GM21576 (cell line): ENCODE data around the gene PRKAG2.

Source experiments
- ATAC-seq: cut with Tn5 transposase; IDR thresholded peaks from one replicate; pipeline ENCODE4 v1.9.1; 2021; ENCODE audit warnings: mild to moderate bottlenecking, moderate library complexity; ENCODE audit not compliant: unreplicated experiment

The PRKAG2 gene

DNA sequence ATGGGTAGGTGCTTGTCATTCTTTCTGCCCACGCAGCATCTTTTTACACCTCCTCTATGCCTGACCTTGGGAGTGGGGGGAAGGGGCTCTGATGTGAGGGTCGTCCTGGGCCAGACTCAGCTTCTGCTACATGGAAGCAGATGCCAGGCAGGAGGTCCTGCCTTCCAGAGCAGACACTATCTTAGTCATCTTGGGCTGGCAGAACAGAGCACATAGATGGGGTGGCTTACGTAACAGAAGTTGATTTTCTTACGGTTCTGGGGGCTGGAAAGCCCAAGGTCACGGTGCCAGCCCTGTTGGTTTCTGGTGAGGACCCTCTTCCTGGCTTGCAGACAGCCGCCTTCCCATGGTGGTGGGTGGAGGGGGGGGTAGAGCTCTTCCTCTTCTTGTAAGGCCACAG is 159.0 kb downstream of the PRKAG2 start:
- ATAC-seq: no peak

- no peak for ATAC-seq
Measured at GRCh38 chr7:151717415-151717814, 159.5 kb downstream of the PRKAG2 start.

GRCh38 chr7:151716323-151716722 is 160.6 kb downstream of the PRKAG2 start:
- ATAC-seq: no peak

- no peak for ATAC-seq
Measured at GRCh38 chr7:151715666-151716315, 161.1 kb downstream of the PRKAG2 start.

DNA sequence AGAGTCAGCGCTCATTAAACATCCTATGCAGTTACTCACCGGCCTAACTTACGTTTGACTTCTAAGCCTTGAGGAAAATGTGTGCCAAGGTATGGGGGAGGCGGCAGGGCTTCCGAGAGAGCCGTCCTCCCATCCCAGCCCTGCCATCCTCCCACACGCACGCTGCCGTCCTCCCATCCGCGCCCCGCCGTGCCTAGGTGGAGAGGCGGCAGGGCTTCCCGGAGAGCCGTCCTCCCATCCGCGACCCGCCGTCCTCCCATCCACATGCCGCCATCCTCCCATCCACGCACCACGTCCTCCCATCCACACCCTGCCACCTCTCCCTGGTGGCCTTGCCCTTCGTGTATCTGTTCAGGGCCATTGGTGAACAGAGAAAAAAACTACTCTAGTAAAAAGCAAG is 162.7 kb downstream of the PRKAG2 start:
- ATAC-seq: no peak

DNA sequence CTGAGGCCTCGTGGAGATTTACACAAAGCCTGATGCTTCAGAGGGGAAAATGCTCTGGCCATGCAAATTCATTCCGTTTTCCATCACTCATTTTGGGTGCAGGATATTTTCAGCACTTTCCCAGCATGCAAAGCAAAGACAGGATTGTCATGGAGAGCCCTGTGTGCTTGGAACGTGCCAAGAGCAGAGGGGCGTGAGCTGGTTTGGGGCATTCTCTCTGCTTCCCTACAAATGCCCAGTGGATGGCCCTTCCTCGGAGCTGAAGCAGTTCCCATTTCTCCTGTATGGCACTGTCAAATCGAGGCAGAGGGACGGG is 164.1 kb downstream of the PRKAG2 start:
- ATAC-seq: no peak

- no peak for ATAC-seq
Measured at GRCh38 chr7:151711906-151712809, 164.8 kb downstream of the PRKAG2 start.

DNA sequence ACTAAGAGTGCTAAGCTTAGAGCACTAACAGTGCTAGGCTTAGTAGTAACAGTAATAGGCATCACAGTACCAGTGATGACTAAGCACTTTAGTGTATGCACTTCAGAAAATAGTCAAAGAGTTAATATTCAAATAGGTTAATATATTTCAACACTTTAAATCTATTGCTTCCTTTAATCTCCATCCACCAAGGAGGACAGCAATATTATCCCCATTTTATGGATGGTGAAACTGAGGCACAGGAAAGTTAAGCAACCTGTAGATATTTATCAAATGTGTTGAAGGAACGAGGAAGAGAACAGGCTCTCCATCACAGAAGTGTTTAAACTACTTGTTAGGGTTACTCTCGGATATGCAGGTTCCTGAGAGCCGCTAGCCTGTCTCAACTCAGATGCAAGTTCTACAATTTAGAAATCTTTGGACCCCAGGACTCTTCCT is 165.5 kb downstream of the PRKAG2 start:
- no peak for ATAC-seq

- no peak for ATAC-seq
Measured at GRCh38 chr7:151710646-151711434, 166.1 kb downstream of the PRKAG2 start.

DNA sequence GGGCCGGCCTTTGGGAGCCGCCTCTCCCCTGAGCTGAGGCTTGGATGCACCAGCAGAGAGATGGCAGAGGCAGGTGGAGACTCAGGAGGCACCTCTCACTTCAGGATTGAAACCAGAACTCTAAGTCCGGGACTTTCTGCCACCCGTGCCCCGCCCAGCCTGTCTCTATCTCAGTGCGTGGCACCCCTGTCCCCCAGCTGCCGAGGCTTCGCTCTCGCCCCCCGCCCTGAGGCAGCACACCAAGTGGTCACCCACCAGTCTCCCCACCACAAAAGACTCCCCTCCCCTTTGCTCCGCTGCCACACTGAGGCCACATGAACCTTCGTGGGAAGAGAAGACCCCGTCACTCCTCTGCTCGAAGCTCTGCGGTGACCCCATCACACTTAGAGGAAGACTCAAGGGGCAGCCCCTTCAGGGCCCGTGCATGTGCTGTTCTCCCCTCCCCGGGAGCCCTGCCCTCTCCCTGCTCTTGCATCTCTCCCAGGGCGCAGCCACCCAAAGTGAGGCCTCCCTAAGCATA is 166.7 kb downstream of the PRKAG2 start:
- ATAC-seq: no peak

DNA sequence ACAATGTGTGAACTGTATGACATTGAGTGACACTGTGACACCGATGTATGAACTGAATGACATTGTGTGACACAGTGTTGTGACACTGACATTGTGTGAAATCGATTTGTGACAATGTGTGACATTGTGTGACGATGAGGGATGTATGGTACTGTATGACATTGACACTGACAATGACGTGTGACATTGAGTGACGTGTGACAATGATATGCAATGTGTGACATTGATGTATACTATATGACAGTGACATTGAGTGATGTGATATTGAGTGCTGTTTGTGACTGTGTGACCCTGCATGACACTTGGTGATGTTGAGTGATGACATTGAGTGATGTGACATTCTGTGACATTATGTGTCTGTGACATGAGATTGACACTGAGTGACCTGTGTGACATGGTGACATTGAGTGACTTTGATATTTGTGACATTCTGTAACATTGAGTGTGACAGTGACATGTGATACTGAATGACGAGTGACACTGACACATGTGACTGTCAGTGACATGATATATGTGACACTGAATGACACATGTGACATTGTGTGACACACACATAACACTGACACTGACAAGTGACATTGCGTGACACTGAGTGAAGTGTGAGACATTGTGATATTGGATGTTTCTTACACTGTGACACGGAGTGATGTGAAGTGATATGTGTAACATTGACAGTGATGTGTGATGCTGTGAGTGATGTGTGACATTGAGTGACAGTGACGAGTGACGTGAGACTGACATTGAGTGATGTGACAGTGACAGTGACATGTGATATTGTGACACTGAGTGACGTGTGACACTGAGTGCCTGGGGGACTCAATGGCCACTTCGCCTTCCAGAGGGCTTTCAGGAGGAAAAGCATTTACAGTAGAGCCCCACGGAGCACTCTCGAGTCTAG is 167.5 kb downstream of the PRKAG2 start:
- no peak for ATAC-seq

GRCh38 chr7:151708610-151709009 is 168.3 kb downstream of the PRKAG2 start:
- no peak for ATAC-seq

- ATAC-seq: no peak
Measured at GRCh38 chr7:151707757-151708156, 169.2 kb downstream of the PRKAG2 start.

DNA sequence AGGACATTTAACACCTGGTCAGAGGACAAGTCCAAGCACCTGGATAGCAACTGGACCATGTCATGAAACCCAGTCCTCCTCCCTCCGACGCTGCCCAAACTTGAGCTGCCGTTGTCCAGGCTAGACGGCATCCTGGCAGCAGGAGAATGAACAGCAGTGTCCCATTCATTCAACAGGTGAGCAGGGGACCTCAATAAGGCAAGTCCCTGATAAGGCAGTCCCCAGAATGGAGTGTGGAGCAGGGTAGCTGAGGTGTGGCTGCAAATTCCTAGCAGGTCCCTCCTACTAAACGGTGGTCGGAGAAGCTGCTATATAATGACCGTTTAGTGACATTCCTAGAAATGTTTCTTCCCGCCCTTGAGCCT is 169.8 kb downstream of the PRKAG2 start:
- no peak for ATAC-seq

- ATAC-seq: no peak
Measured at GRCh38 chr7:151706277-151707104, 170.4 kb downstream of the PRKAG2 start.

DNA sequence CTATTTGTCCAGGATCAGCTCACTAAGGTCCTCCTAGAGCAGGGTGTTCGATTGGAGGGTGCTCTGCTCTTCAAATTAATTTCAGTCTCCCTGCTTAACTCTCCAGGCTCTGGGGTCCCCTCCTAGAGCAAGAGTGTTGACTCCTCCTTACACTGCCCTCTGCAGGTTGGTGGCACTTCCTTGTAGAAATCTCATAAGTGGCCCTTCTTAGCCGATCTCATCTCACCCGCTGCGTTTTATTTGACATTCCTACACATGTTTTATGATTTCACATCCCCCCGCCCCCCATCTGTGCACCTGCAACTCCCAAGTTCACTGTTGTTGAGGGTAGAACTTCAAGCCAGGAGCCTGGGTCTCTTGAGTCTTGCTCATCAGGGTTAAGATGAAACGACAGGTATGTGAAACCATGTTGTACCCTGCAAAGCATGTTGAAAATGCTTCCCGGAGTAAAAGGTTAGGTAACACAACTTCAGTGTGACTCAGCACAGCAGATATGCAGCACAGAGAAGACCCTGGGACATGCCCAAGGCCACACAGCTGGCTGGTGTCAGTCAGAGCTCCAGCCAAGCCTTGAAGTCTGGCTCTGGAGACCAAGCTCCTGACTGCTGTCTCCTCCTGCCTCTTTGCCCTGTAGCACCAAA is 171.2 kb downstream of the PRKAG2 start:
- ATAC-seq: no peak

DNA sequence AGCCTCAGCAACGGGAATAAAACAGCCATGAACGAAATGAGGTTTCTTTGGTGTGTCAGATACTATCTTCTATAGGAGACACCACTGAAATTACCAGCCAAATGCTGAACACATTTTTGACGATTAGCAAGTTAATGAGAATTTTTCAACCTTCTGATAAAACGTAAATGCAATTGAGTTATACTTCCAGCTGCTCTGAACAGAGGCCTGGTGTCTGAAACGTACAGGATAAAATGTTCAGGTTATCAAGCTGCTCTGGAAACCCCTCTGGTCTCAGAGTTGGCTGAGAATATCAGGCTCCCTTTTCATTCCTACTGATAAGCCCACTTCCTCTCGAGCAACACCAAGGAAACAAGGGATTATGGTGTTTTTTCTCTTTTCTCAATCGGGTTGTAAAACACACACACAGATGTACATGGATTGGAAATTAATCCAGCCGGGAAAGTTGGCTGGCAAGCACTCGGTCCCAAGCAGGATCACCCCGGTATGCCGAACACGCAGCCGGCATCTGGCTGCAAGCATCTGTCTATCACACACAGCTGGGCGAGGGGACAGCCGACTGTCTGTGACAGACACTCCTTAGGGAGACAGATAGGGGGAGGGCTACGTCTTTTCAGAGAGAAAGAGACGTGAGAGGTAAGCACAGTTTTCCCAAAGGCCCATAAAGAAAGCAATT is 171.8 kb downstream of the PRKAG2 start:
- ATAC-seq: no peak

DNA sequence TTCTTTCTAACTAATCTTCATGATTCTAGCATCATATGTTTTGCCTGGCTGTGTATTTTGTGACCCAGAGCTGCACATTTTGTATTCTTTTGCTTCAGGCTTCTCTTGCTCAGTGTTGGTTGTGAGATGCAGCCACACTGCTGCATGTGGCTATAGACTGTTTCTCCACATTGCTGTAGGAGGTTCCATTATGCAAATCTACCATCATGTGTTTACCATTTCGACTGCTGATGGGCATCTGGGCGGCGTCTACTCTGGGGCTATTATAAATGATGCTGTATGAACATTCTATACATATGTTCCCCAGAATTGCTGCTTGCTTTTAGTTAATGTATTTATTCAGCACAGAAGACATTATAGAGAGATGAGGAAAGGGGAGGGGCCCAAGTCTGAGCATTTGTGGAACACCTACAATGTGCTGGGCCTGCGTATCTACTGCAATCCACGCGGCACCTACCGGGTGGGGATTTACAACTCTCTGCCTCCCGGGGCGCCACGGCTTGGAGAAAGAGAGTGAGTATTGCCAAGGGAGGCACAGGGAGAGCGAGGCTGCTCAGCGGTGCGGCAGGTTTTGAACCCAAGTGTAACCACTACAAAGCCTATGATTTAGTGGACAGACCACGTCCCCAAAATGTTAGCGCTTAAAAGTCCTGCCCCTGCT is 172.5 kb downstream of the PRKAG2 start:
- ATAC-seq: no peak
